ENCODE results near the gene ARHGAP30.
"Not testable (repeated sequence)": the region's sequence is repeated elsewhere in the genome, so short reads cannot be mapped to it uniquely, and the experiment has no call there.

The ARHGAP30 gene

GRCh38 chr1:161037661-161038522 is 31.8 kb downstream of the ARHGAP30 start:
- no peak for DNase-seq

- DNase-seq, result no peak
Observed at GRCh38 chr1:161033751-161034150, 35.9 kb downstream of the ARHGAP30 start.

- DNase-seq, result no peak
Observed at GRCh38 chr1:161032409-161032808, 37.3 kb downstream of the ARHGAP30 start.

- DNase-seq, result no peak
Observed at GRCh38 chr1:161031874-161032273, 37.8 kb downstream of the ARHGAP30 start.

GRCh38 chr1:161029466-161029865 is 40.2 kb downstream of the ARHGAP30 start:
- not testable (repeated sequence) for DNase-seq

GRCh38 chr1:161026954-161027353 is 42.7 kb downstream of the ARHGAP30 start:
- DNase-seq, result not testable (repeated sequence)

GRCh38 chr1:161022432-161022831 is 47.3 kb downstream of the ARHGAP30 start:
- not testable (repeated sequence) for DNase-seq

GRCh38 chr1:161021970-161022353 is 47.7 kb downstream of the ARHGAP30 start:
- DNase-seq, result no peak

GRCh38 chr1:161021165-161021969 is 48.3 kb downstream of the ARHGAP30 start:
- peak; percentile 93 to 96 for DNase-seq

GRCh38 chr1:161020509-161021164 is 49.1 kb downstream of the ARHGAP30 start, which contains the start of gene F11R:
F11R (minus strand) TSS chr1:161021152; CDS start chr1:161021073, 79 bp downstream.
- peak in 1 of 2 donors; percentile 42 for DNase-seq

GRCh38 chr1:161019751-161020495 is 49.8 kb downstream of the ARHGAP30 start:
- DNase-seq, result no peak

GRCh38 chr1:161019111-161019660 is 50.5 kb downstream of the ARHGAP30 start:
- not testable (repeated sequence) for DNase-seq

GRCh38 chr1:161018631-161018930 is 51.1 kb downstream of the ARHGAP30 start:
- no peak for DNase-seq

- no peak for DNase-seq
Observed at GRCh38 chr1:161017756-161018630, 51.7 kb downstream of the ARHGAP30 start.

- DNase-seq, result not testable (repeated sequence)
Observed at GRCh38 chr1:161017181-161017580, 52.5 kb downstream of the ARHGAP30 start.

- DNase-seq, result not testable (repeated sequence)
Observed at GRCh38 chr1:161016683-161017082, 53.0 kb downstream of the ARHGAP30 start.

GRCh38 chr1:161013488-161014230 is 56.0 kb downstream of the ARHGAP30 start:
- peak; percentile 84 to 87 for DNase-seq

- peak in 1 of 2 donors; percentile 45 for DNase-seq
Observed at GRCh38 chr1:161013131-161013487, 56.6 kb downstream of the ARHGAP30 start.

- no peak for DNase-seq
Observed at GRCh38 chr1:161012420-161012819, 57.3 kb downstream of the ARHGAP30 start.

GRCh38 chr1:161009602-161010211 is 60.0 kb downstream of the ARHGAP30 start:
- no peak for DNase-seq
